ENCODE measurements around the gene MAPK14.
"Not testable (repeated sequence)": the region's sequence is repeated elsewhere in the genome, so short reads cannot be mapped to it uniquely, and the experiment has no call there.

Gene MAPK14

GRCh38 chr6:36124346-36124745 is 96.7 kb downstream of the MAPK14 start:
- not testable (repeated sequence) for DNase-seq

- DNase-seq = no peak
These were observed 97.3 kb downstream of the MAPK14 start for GRCh38 chr6:36124881-36125280.

GRCh38 chr6:36125575-36125974 is 98.0 kb downstream of the MAPK14 start:
- no peak for DNase-seq

GRCh38 chr6:36126121-36126520 is 98.5 kb downstream of the MAPK14 start:
- no peak for DNase-seq

- DNase-seq = no peak
These were observed 99.2 kb downstream of the MAPK14 start for GRCh38 chr6:36126553-36127458.

- no peak for DNase-seq
These were observed 99.9 kb downstream of the MAPK14 start for GRCh38 chr6:36127462-36128016.

- DNase-seq = no peak
These were observed 100.5 kb downstream of the MAPK14 start for GRCh38 chr6:36128073-36128472.

- no peak for DNase-seq
These were observed 101.2 kb downstream of the MAPK14 start for GRCh38 chr6:36128793-36129192.

- not testable (repeated sequence) for DNase-seq
These were observed 101.7 kb downstream of the MAPK14 start for GRCh38 chr6:36129334-36129733.

GRCh38 chr6:36129941-36130666 is 102.5 kb downstream of the MAPK14 start, which contains the start of gene MAPK13:
MAPK13 (plus strand) TSS chr6:36130513; CDS start chr6:36130583, 70 bp downstream.
- DNase-seq = peak; percentile 44 to 49

- peak; percentile 72 to 75 for DNase-seq
These were observed 103.3 kb downstream of the MAPK14 start for GRCh38 chr6:36130667-36131510.

GRCh38 chr6:36131511-36132245 is 104.1 kb downstream of the MAPK14 start:
- DNase-seq = peak; percentile 56 to 59

GRCh38 chr6:36132246-36132895 is 104.8 kb downstream of the MAPK14 start:
- DNase-seq = no peak

- no peak for DNase-seq
These were observed 105.5 kb downstream of the MAPK14 start for GRCh38 chr6:36133148-36133547.

GRCh38 chr6:36133912-36134311 is 106.3 kb downstream of the MAPK14 start:
- no peak for DNase-seq

GRCh38 chr6:36135053-36135731 is 107.6 kb downstream of the MAPK14 start:
- DNase-seq = no peak

GRCh38 chr6:36136034-36136433 is 108.4 kb downstream of the MAPK14 start:
- no peak for DNase-seq

GRCh38 chr6:36136551-36136950 is 108.9 kb downstream of the MAPK14 start:
- no peak for DNase-seq

- no peak for DNase-seq
These were observed 111.1 kb downstream of the MAPK14 start for GRCh38 chr6:36138667-36139066.

GRCh38 chr6:36139431-36139830 is 111.8 kb downstream of the MAPK14 start:
- no peak for DNase-seq
